GM10248 (cell line): ENCODE results near the gene MAPRE2.
A peak's percentile ranks its signal among the peaks of the same experiment; 100 is the strongest.

ENCODE experiments used
- CTCF ChIA-PET: fragments of 300-600 bp; sonication (Branson Sonifier 250); formaldehyde crosslinking; extraction: SDS; loops from one replicate; lab custom pipeline; 2021; ENCODE audit warnings: antibody characterized with exemption; lab: Yijun Ruan, JAX
- POLR2A ChIA-PET: fragments of 350-650 bp; sonication (Branson Sonifier 250); formaldehyde crosslinking; extraction: SDS; loops from one replicate; lab custom pipeline; 2020; ENCODE audit warnings: antibody characterized with exemption; lab: Yijun Ruan, JAX
- DNase-seq: peaks from one replicate; pipeline ENCODE4 v3.0.0; 2012; ENCODE audit errors: extremely low spot score
- TF ChIP-seq, protein P1 (sequence below): IDR thresholded peaks from 2 replicates; pipeline ENCODE4 v1.5.1; 2012; ENCODE audit warnings: mild to moderate bottlenecking, low read depth; ENCODE audit errors: extremely low read depth, missing control alignments, control extremely low read depth

MAPRE2 gene

DNA sequence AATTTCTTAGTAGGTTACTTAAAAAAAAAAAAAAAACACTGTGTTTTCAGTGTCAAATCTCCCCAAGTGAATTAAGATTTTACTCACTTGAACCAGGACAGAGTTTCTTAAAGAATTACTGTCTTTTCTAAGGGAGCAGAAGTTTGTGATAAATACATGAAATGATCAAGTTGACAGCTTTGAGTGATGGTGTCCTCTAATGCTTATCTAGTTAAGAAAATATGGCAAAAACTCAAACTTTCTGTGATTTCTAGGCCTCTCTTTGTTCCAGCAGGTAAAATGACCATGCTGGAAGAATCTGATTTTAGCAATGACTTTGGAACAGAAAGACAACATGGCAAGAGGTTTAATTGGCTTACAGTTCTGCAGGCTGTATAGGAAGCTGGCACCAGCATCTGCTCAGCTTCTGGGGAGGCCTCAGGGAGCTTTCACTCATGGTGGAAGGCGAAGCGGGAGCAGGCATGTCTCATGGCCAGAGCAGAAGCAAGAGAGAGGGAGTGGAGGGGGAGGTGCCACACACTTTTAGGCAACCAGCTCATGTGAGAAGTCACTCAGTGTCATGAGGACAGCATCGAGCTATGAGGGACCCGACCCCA lies 6.6 kb downstream of the MAPRE2 start:
- ChIA-PET CTCF (interaction anchor here (0.8 to 1.1 kb wide), 3 partner anchors 16 to 26 kb away, joined by 3 read pairs; no protein-coding TSS in a partner anchor), POLR2A (no interaction called here)
- TF ChIP-seq, protein P1, sequence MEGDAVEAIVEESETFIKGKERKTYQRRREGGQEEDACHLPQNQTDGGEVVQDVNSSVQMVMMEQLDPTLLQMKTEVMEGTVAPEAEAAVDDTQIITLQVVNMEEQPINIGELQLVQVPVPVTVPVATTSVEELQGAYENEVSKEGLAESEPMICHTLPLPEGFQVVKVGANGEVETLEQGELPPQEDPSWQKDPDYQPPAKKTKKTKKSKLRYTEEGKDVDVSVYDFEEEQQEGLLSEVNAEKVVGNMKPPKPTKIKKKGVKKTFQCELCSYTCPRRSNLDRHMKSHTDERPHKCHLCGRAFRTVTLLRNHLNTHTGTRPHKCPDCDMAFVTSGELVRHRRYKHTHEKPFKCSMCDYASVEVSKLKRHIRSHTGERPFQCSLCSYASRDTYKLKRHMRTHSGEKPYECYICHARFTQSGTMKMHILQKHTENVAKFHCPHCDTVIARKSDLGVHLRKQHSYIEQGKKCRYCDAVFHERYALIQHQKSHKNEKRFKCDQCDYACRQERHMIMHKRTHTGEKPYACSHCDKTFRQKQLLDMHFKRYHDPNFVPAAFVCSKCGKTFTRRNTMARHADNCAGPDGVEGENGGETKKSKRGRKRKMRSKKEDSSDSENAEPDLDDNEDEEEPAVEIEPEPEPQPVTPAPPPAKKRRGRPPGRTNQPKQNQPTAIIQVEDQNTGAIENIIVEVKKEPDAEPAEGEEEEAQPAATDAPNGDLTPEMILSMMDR = no peak
- no peak for DNase-seq

DNA sequence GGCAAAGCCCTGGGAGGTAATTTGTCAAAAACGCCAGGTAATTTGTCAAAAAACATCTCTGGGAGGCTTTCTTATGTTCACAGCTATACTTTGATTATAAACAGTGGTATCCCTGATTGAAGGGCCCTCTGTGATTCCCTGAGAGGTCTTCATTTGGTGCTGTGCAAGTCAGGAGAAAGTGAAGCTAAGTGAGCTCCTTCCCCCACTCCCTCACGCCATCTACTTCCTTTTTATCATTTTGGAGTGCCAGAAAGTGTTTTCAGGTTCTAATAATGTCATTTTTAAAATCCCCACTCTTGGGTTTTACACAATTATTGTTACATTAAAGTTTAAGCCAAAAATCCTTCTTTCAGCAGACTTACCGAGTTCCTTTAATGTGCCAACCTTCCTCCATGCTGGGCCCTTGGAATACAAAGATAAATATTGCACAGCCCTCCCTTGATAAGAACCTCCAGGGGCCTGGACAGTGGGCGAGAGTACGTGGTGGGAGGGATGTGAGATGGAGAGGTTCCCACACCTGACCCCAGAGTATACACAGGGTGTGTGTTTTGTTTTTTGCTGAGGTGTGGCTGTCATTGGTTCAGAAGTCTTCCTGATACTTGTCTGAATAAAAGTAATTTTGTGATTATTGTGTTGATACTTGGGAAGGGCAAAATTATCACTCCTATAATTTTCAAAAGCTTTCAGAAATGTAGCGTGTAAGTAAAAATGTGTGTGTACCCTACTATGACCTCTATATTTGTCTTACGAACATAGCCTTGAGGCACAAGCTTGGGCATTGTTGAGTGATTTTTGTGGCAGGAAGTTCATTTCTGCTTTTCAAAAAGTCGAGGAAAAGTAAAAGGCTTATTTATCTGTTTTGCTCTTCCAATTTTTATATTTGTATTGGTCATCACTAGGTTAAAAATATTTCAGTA lies 8.2 kb downstream of the MAPRE2 start:
- no peak for DNase-seq
- TF ChIP-seq, protein P1 = no peak
- ChIA-PET CTCF (interaction anchor here (0.8 kb wide), 1 partner anchor 11 kb away, joined by 3 read pairs; no protein-coding TSS in a partner anchor), POLR2A (no interaction called here)

DNA sequence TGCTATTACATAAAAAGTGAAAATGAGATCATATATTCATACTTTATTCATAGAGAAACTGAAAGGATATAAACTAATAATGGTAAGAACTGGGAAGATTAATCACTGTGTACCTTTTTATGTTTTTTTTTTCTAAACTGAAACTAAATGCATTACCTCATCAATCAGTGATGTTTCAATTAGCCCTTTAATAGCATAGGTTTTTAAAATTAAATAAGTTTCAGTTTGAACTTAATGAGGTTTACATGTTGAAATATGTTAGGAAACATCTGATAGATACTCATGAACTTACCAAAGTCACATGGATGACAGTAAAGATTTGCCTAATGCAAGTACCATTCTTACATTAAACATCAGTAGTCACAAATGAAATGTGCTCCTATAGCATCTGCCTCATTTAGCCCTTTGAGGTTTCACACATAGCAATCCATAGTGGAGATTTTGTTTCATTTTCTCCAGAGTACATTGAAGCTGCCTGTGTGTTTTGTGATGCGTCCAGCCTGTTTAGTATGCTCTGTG lies 8.9 kb downstream of the MAPRE2 start:
- ChIA-PET POLR2A (no interaction called here), CTCF (interaction anchor here (0.7 to 1.6 kb wide), 3 partner anchors 20 to 94 kb away, joined by 3 to 8 read pairs (median 3); no protein-coding TSS in a partner anchor)
- TF ChIP-seq, protein P1 = no peak
- peak; percentile 19 for DNase-seq

DNA sequence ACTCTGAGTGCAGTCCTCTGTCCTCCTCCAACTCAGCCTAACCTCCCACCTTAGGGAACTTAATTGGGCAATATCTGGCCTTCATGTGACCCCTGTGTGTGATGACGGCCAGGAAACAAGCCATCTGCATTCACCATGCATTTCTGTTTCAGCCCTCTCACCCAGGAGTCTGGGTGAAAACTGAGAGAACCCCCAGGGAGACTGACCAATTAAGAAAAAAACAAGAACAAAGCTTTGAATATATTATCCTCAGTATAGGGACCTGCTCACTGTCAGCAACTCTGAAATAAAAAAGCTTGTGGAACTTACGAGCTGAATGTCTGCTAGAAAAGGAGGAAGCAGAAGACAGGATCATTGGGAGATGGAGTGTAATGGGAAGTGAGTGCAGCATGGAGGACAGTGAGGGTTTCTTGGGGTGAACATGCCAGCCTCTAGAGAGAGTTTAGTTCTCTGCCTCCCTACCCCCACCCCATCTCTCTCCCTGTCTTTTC lies 9.5 kb downstream of the MAPRE2 start:
- ChIA-PET CTCF (interaction anchor here (0.7 to 1.7 kb wide), 5 partner anchors 10 to 93 kb away, joined by 3 to 8 read pairs (median 3); partner anchors contain the start of gene MAPRE2), POLR2A (no interaction called here)
- no peak for DNase-seq
- TF ChIP-seq, protein P1 = no peak

DNA sequence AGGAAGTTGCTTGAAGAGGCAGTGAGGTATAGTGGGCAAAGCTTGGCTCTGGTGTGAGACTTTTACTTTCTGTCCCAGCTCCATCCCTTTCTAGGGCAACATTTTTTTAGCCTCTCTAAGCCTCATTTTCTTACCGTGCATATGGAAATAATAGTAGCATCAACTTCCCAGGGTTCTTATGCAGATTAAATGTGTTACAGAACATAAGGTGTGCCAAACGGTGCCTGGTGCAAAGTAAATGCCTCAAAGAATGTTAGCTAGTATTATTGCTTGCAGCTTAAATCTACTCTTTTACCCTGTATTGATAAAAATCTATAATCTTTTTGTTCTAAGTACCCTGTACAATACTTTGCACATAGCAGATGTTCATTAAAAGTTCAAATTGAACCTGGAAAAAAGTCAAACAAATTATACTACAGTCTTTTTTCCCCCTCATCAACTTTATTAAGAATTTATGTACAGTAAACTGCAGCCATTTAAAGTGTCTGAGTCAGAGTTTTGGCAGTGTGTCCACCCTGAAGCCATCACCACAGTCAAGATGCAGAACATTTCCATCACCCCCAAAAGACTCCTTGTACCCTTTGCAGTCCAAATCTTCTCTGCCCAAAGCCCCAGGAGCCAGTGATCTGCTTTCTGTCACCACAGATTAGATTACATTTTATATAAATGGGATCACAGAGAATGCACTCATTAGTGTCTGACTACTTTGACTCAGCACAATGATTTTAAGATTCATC lies 10.6 kb downstream of the MAPRE2 start:
- TF ChIP-seq, protein P1 = no peak
- CTCF ChIA-PET = interaction anchor here (1.1 to 1.7 kb wide), 4 partner anchors 11 to 25 kb away, joined by 3 to 8 read pairs (median 4); partner anchors contain the start of gene MAPRE2
- DNase-seq = no peak
- POLR2A ChIA-PET = no interaction called here

DNA sequence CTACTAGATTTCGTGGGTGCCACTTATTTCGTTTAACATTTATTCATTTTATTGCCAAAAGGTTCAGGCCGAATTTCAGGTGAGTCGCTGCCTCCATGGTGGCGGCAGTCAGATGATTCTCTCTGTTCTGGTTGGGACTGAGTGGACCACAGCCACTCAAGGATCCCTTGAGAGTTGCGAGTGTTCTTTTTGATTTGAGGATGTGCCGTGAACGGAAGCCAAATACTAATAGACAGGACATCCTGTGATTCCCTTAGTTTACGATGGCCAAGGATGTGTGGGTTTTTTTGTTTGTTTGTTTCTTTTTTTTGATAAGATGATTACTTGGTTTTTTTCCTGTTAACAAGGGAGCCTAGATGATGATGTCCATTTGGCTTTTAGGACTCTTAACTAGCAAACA lies 13.2 kb downstream of the MAPRE2 start:
- TF ChIP-seq, protein P1 = no peak
- POLR2A ChIA-PET = no interaction called here
- no peak for DNase-seq
- CTCF ChIA-PET = interaction anchor here (1.8 kb wide), 1 partner anchor 42 kb away, joined by 4 read pairs; no protein-coding TSS in a partner anchor
